ENCODE data around the gene KIF5C.

The KIF5C gene

DNA sequence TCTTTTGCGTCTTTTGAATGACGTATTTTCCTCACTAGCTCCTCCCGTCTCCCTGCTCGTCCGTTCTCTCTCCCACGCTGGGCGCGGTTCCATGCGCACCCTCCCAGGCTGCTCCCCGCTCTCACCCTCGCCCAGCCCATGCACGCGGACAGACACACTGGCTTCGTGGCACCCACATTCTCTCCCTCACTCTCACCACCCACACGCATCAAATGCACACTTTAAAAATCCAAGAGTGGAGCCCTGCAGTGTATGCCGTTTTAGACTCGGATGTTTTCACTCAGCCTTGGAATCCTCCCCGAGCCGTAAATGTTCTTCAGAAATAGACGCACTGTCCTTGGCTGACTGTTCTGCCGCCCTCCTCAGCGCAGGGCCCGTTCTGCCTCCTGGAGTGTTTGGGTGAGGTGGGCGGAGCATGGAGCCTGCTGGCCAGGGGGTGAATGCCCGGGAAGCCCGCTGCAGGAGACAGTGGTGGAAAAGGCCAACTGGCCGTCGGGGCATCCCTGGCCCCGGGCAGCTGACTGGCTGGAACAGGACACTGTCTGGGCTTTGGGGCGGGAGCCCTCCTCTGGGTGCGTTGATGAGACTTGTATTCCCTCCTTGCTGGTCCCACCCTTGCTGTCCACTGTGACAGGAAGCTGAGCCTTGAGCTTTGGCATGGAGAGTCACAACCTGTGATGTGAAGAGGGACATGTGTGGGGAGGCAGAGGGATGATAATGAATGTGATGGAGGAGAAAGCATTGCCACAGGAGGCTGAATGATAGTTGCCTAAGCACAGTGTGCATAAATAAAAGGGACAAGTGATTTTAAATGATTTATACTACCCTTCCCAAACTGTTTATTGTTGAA, 128.1 kb downstream of the KIF5C start:
- Histone ChIP-seq H3K27ac (no peak overlapping the region), H3K9ac (no peak overlapping the region), H3K36me3 (no peaks in the 10 kb centered on the region), H3K4me3 (no peak overlapping the region), H3K4me2 (no peak overlapping the region), H4K20me1 (no peaks in the 10 kb centered on the region), H3K4me1 (no peaks in the 10 kb centered on the region), H3K27me3 (no peaks in the 10 kb centered on the region), H3K9me3 (no peaks in the 10 kb centered on the region)
- no peak for TF ChIP-seq Cebpa-rat (IDR thresholded peaks at IDR 0.05)

DNA sequence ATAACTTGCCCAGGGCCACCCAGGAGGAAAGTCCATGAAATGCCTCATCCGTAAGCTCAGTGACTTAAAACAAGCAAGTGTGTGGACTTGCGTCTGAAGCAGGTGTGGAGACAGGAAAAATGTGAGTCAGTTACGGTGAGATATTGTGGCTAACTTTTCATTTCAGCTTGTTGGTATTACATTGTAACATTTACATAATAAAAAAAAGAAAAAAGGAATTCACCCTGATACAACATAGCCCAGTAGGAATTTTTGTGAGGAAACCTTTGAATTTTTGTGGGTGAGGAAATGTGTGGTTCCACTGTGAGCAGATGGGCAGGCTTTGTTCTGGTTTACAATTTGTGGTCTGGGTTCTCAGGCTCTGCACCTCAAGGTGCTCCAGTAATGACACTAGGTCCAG, 129.8 kb downstream of the KIF5C start:
- no peak for TF ChIP-seq Cebpa-rat (IDR thresholded peaks at IDR 0.05)
- Histone ChIP-seq H3K27ac (no peak overlapping the region), H3K36me3 (peaks cover 7% of the 10 kb centered on the region; the same call in 1 of the 2 replicates)

DNA sequence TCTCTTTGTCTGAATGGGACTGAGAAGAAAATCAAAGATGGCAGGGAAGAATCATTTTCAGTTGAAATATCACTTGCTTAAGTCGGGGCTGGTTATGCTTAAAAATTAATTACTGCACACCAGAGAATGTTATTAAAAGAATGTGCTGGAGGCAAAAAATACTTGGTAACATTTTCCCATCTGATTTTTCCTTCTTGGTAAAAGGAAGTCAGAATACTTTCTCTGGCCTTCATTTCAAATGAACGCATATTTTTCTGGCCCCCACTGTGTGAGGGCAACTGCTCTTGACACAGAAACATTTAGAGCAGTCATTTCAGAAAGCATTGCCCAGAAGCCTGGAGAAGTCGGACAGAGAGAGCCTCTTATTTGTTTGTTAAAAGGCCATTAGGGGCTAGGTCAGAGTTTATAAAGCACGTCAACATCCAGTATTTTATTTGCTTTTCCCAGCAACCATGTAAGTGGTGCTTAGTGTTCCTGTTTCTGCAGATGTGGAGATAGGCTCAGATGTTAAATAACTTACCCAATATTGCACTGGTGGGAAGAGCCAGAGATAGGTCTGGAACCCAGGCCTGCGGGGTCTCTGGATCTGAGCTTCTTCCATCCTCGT, 130.5 kb downstream of the KIF5C start:
- H3K4me1 ChIP-seq, result no peaks in the 10 kb centered on the region
- H3K4me2 ChIP-seq, result no peak overlapping the region
- peaks cover 14% of the 10 kb centered on the region; the same call in 1 of the 2 replicates for H3K36me3 ChIP-seq
- no peaks in the 10 kb centered on the region for H3K9me3 ChIP-seq
- H3K27ac ChIP-seq, result no peak overlapping the region
- H4K20me1 ChIP-seq, result no peaks in the 10 kb centered on the region
- H3K27me3 ChIP-seq, result no peaks in the 10 kb centered on the region
- H3K4me3 ChIP-seq, result no peak overlapping the region
- no peak for TF ChIP-seq Cebpa-rat (IDR thresholded peaks at IDR 0.05)
- H3K9ac ChIP-seq, result no peak overlapping the region

More for the DNA sequence above, 129.8 kb downstream of the KIF5C start:
- Histone ChIP-seq H3K4me2 (no peak overlapping the region), H3K9me3 (no peaks in the 10 kb centered on the region), H3K4me1 (no peaks in the 10 kb centered on the region), H4K20me1 (no peaks in the 10 kb centered on the region), H3K27me3 (no peaks in the 10 kb centered on the region), H3K4me3 (no peak overlapping the region), H3K9ac (no peak overlapping the region)

DNA sequence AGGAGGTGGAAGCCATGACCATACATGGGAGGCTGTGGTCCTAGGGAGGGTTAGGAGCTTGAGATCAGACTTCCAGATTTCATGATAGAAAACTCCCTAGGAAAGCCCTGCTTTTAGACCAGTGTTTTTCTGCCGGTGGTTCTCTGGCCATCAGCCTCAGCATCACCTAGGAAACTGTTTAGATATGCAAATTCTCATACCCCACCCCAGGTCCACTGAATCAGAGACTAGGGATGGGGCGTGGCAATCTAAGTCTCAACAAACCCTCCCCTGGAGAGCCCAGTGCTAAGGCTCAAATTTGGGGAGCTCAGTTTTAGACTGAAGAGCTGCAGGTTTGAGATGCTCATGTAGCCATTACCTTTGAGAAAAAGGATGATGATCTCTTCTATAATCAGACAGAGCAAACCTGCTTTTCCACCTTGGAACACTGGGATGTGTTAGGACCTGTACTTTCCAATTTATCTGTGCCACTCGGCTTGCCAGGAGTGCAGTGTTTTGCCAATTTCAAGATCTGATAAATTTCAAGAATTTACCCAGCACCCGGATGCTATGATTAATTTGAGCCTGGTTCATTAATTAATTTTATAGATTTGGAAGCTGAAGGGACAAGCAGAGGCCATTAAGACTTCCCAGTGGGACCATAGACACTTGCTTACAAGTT, 132.0 kb downstream of the KIF5C start:
- Histone ChIP-seq H4K20me1 (no peaks in the 10 kb centered on the region), H3K27me3 (no peaks in the 10 kb centered on the region), H3K27ac (no peak overlapping the region), H3K4me1 (no peaks in the 10 kb centered on the region), H3K9ac (no peak overlapping the region), H3K36me3 (peaks cover 27% of the 10 kb centered on the region), H3K4me3 (no peak overlapping the region), H3K4me2 (no peak overlapping the region), H3K9me3 (no peaks in the 10 kb centered on the region)
- TF ChIP-seq Cebpa-rat (IDR thresholded peaks at IDR 0.05), result no peak

DNA sequence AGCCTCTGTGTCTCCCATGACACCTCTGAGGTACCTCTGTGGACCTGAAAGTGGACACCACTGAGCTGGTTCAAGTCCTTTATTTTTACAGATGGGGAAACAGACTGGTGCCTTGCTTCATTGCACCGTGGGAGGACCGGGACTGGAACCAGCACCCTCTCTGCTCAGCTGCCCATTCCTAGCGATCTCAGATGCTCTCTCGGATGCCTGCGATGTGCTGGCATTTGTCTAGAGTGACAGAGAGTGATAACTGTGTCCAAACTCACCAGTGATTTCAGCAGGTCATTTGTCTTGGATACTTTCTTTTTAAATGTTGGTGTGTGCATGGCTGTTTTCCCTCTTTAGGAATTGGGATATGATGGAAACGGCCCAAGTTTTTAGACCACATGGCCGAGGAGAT, 133.4 kb downstream of the KIF5C start:
- H4K20me1 ChIP-seq, result no peaks in the 10 kb centered on the region
- no peak for TF ChIP-seq Cebpa-rat (IDR thresholded peaks at IDR 0.05)
- H3K4me1 ChIP-seq, result no peaks in the 10 kb centered on the region
- H3K9ac ChIP-seq, result no peak overlapping the region
- no peak overlapping the region for H3K4me2 ChIP-seq
- no peaks in the 10 kb centered on the region for H3K27me3 ChIP-seq
- H3K27ac ChIP-seq, result no peak overlapping the region
- no peak overlapping the region for H3K4me3 ChIP-seq
- H3K36me3 ChIP-seq, result peaks cover 32% of the 10 kb centered on the region
- no peaks in the 10 kb centered on the region for H3K9me3 ChIP-seq

DNA sequence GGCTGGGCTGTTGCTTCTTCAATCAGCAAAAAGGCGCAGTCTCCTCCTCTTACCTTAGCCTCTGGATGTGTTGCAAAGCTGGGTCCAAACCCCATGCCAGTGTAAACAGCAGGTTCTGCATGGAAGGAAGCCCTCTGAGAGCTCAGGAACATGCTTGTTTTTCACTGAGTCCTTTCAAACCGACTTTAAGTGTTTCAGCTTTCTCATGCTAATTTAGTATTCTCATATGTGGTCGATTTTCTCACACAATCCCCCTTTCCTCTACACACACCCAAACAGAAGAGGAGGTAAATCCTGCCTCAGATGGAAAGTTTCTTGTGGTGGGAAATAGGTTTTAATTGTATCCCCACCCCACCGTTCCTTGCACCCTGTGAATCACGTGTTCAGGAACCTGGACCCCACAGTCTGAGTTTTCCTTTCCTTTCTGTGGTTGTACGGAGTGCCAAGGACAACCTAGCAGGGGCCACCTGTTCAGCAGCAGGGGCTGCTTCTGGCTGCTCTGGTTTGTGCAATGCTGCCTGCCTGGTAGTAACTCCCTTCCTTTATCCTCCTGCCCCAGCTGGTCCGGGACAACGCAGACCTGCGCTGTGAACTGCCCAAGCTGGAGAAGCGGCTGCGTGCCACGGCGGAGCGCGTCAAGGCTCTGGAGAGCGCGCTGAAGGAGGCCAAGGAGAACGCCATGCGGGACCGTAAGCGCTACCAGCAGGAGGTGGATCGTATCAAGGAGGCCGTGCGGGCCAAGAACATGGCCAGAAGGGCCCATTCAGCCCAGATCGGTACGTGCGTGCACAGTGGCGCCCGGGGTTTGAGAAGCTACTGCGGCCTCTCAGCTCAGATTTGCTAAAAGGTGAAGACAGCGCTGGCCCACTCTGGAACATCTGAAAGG, 134.8 kb downstream of the KIF5C start:
- Histone ChIP-seq H3K4me3 (no peak overlapping the region), H3K27me3 (no peaks in the 10 kb centered on the region), H3K9ac (no peak overlapping the region), H3K36me3 (peaks cover 32% of the 10 kb centered on the region), H4K20me1 (no peaks in the 10 kb centered on the region), H3K4me2 (no peak overlapping the region), H3K4me1 (no peaks in the 10 kb centered on the region), H3K9me3 (no peaks in the 10 kb centered on the region), H3K27ac (no peak overlapping the region)
- no peak for TF ChIP-seq Cebpa-rat (IDR thresholded peaks at IDR 0.05)

DNA sequence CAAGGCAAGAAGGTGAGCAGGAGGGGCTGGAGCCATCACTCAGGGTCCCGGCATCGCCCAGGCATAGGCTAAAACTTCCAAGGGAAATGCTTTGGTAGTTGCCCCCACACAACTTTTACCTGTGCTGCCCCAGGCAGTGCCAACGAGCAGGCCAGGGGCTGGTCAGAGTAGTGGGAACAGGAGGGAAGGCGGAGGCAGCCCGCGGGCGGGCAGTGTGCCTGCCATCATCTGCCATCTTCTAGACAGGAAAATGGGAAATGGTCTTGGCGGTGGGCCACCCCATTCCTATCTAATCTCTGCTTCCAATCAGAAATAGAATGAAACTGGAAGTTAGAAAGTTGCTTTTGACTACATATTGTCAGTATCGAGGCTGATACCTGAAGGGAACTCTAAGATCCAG, 137.5 kb downstream of the KIF5C start:
- Histone ChIP-seq H3K27ac (no peak overlapping the region), H3K36me3 (peaks cover 32% of the 10 kb centered on the region), H3K4me3 (no peak overlapping the region), H4K20me1 (no peaks in the 10 kb centered on the region), H3K27me3 (no peaks in the 10 kb centered on the region), H3K9me3 (no peaks in the 10 kb centered on the region), H3K9ac (no peak overlapping the region), H3K4me2 (no peak overlapping the region), H3K4me1 (no peaks in the 10 kb centered on the region)
- TF ChIP-seq Cebpa-rat (IDR thresholded peaks at IDR 0.05), result no peak

DNA sequence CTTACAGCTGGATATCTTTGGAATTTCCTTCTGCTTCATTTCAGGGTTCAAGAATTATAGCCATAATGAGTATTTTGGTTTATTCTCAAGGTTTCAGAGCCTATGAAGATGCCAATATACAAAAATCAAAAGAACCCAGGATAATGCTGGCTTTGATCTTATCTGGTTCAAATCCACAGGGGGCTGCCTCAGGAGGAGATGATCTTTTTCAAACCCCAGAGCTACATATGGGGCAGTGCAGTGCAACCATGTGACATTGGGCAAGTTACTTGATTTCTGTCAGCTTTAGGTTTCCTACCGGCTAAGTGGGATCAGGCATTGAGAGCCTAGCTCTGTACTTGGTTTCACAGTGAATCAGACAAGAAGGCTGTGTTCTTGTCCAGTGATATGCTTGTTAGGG, 140.5 kb downstream of the KIF5C start:
- Histone ChIP-seq H3K4me2 (no peak overlapping the region), H3K4me3 (no peak overlapping the region), H3K27me3 (no peaks in the 10 kb centered on the region)

DNA sequence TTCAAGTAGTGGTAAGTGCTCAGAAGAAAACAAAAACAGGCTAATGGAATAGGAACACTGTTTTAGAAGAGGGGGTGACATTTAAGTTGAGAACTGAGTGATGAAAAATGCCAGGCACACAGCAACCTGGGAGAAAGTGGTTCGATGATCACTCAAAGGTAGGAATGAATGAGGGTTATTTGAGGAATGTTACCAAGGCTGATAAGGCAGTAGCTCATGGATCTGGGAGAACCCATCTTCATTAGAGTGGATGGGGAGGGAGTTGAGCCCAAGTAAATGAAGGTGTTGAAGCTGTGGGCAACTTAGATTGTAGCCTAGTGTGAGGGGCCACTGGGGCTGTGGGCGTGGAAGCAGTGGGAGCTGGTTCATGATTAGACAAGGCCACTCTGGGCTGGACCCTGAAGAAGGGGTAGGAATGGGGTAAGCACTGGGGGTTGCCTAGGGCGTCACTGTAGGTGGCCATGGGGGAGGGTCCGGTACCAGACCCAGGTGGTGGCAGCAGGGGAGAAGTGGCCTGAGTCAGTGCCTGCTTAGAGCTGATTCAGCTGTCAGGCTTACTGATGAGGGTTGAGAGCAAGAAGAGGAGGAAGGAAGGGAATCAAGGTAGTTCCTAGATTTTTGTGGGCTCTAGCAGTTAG, 141.0 kb downstream of the KIF5C start:
- H3K9ac ChIP-seq, result no peak overlapping the region
- H3K4me1 ChIP-seq, result peaks cover 9% of the 10 kb centered on the region
- H4K20me1 ChIP-seq, result no peaks in the 10 kb centered on the region
- no peak for TF ChIP-seq Cebpa-rat (IDR thresholded peaks at IDR 0.05)
- H3K9me3 ChIP-seq, result no peaks in the 10 kb centered on the region
- no peak overlapping the region for H3K4me3 ChIP-seq
- H3K27ac ChIP-seq, result no peak overlapping the region
- peaks cover 13% of the 10 kb centered on the region for H3K36me3 ChIP-seq
- no peaks in the 10 kb centered on the region for H3K27me3 ChIP-seq
- H3K4me2 ChIP-seq, result no peak overlapping the region

More for the DNA sequence above, 140.5 kb downstream of the KIF5C start:
- Histone ChIP-seq H3K9ac (no peak overlapping the region), H3K36me3 (peaks cover 18% of the 10 kb centered on the region), H4K20me1 (no peaks in the 10 kb centered on the region), H3K27ac (no peak overlapping the region), H3K4me1 (peaks cover 3% of the 10 kb centered on the region; the same call in 1 of the 2 replicates), H3K9me3 (no peaks in the 10 kb centered on the region)
- TF ChIP-seq Cebpa-rat (IDR thresholded peaks at IDR 0.05), result no peak
